HG03378 (cell line): ENCODE results near the gene ATP6V0B.

ENCODE experiments used
- ATAC-seq: cut with Tn5 transposase; IDR thresholded peaks from one replicate; pipeline ENCODE4 v1.9.1; 2021; ENCODE audit warnings: mild to moderate bottlenecking, moderate library complexity; ENCODE audit not compliant: unreplicated experiment

The ATP6V0B gene

DNA sequence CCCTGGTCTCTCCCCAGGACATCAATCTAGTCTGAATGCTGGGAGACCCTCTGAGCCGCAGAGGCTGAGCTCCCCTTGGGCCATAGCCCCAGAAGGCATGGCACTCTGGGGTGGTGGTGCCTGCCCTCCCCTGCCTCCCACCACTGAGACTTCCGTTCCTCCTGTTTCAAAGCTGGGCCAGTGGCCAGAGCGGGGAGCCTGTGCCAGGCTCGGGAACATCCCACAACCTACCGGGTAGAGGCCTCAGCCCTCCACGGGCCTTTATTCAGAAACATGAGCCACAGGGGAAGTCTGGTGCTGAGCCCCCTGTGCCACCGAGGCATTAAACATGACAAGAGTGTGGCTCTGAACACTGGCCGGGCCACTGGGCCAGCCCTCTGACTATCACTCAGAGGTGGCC lies 24.7 kb downstream of the ATP6V0B start:
- no peak for ATAC-seq

DNA sequence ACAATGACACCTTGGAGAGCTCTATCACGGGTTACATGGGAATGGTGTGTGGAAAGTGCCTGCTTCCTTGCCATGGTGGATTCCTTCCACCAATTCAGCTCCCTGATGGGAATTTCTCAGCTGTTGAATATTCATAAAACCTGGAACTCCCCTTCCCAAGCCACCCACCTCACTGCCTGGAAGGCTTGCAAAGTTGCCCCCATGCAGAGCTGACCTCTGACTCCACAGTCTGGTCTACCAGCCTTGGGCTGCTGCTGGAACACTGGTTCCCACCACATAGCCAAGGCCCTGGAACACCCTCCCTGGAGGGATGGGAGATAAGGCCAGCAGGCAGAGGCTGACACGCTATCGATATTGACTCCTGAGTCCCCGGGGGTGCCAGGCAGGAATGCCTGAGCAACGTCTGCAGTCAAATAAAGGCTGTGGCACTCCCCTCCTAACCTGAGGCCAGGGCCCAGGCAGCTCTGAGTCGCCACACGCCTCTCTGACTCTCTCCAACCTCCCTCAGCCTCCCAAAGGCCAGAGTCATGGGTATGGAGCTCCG lies 25.4 kb downstream of the ATP6V0B start:
- no peak for ATAC-seq

DNA sequence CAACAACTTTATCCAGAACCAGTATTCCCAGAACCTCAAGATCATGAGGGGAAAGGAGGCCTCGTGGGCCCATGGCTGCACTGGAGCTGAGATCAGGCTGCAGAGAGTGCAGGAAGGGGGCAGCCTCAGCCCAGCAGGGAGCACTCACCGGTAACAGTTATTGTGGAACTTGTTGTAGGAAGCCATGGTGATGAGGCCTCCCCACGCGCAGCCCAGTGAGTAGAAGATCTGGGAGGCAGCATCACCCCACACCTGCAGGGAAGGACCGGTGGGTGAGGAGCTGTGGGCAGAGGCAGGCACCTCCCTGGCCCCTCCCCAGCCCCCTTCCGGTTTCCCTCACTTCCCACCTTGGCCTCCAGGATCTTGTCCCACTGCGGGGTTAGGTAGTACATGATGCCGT lies 27.4 kb downstream of the ATP6V0B start:
- ATAC-seq, result no peak

DNA sequence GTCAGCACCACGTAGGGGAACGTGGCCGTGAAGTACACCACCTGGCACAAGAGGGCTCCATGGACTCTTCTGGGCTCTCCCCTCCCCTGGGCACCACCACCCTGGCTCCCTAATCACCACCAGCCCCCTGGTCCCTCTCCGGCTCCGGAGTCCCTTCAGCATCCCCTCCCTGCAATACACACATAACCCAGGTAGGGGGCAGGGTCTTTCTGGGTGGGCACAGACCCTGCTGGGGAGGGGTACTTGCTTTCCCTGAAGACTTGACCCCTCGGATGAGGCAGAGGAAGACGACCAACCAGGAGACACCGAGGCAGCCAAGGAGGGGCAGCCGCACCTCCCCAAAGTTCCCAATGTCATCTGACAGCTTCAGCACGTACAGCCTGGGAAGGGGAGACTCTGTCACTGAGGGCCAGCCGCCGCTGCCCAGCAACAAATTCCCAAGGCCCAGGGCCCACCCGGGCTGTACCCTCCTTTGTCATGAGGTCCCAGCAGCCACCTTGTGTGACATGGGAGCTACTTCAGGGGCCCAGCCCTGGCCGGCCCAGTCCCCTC lies 27.9 kb downstream of the ATP6V0B start:
- no peak for ATAC-seq

DNA sequence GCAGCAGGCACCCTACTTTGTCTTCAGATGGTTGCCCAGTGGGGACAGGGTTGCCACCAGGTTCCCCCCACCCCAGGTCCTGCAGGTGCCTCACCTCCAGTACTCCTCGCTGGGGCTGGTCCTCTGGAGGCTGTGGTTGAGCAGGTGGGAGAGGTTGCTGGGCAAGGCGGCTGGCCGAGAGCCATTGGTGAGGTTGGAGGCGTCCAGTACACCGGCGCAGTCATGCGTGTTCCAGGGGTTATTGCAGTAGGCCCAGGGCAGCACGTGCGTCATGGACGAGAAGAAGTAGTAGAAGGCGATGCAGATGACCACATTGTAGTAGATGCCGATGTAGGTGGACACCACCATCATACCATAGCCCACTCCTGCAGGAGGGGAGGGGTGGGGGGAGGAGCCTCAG lies 33.5 kb downstream of the ATP6V0B start:
- ATAC-seq, result no peak

DNA sequence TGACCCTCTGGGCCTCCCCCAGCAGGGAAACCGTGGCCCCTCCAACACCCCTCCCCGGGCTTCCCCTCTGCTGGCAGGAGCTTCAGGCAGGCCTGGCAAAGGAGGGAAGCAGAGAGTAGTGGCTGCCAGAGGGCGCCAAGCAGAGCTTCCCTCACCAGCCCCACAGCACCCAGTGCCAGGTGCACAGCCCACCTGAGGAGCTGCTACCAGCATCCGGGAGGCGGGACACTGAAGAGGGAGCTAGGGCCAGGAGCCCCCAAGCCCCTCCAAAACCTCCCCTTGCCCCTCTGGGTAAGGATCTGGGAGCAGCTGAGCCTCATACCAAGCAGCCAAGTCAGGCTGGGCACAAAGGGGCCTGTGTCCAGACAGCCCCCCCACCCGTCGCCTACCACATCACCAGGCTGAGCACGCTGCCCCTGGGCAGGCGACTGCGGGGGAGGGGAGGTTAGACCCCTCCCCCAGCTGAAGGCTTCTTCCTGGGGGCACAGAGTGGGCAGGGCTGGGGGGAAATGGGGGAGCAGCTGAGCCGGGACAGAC lies 36.2 kb downstream of the ATP6V0B start:
- ATAC-seq, result no peak

DNA sequence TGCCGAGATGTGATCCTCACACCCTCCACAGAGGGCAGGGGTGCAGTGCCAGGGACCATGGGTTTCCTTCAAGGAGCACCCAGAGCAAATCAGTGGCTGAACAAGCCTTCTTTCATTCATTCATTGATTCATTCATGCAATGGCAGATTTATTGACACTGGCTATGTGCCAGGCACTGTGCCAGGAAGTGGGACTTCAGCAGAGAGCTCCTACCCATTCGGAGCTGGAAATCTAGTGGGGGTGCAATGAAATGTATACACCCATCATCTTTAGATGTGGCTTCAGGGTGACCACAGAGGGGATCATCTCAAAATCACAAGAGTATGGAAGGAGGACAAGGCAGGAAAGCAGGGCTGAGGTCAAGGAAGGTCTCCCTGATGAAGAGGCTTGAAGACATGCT lies 37.6 kb downstream of the ATP6V0B start:
- no peak for ATAC-seq

DNA sequence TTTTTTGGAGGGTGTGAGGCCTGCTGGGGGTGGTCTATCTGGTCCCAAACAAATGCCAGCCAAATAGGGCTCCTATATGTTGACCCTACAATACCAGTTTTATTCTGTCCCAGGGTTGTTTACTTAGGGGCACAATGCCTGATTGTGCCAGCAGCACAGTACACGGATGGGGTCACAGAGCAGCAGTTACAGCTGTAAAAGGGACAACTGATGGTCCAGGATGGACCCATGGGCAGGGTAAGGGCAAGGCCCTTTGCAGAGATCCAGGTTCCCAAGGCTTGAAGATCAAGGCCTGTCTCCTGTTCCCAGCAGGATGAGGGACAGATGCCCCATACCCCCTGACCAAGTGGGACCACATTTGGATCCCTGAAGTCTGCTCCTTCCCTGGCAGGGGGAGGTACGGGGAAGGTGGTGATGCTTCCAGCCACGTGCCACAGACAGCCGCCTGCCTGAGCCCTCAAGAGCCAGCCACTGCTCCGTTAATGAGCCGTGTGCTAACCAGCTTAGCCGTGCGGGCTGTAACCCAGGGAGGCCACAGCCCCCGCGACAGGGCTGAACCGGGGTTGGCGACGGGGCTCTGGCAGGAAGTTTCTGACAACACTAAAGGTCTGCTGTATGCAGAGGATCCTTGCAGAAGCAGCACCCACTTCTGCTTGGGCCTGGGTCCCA lies 38.3 kb downstream of the ATP6V0B start:
- ATAC-seq, result no peak

DNA sequence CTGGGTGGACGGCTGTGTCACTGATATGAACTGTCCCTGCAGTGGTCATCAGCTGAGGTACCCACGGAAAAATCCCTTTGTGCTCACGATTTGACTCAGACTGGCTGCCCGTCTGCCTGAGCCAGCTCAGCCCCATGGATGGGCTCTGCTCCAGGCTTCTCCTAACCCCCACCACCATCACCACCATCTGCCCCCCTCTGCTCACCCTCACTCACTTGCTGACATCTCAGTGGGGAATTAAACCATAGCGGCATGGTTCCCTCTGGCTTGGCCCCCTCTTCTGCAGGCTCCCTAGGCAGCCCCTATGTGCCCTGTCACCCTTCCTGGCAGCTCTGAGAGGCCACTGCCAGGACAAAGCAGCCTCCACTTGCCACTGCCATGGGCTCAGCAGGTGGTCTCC lies 39.2 kb downstream of the ATP6V0B start:
- ATAC-seq, result no peak

DNA sequence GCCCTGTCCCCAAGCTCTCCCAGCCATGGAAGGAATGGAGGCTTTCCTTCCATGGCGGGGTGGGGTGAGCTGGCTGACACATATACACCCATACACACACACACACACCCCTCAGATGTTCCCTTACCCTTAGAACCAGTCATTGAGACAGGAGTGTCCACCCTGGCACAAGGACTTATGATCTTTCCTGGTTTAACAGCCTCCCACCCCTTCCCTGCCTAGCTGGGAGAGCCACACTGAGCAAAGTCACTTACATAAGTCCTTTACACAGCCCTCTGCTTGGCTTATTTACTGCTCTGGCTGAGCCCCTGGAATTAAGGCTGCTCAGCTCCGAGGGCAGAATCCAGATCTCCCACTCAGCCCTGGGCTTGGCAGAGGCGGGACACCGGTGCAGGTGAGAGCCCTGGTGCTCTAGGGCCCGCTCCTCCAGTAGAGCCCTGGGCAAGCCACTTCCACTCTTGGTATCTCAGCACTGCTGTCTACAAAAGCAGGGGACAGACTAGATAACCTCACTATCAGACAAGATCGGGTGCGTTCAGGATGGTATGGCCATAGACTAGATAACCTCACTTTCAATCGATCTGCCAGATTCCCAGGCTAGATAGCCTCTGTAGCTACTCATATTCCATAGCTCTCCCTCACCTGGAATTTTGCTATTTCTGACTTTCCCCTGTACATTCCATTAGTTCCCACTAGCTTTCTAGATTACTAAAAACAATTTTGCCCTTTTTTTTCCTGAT lies 39.8 kb downstream of the ATP6V0B start:
- no peak for ATAC-seq

DNA sequence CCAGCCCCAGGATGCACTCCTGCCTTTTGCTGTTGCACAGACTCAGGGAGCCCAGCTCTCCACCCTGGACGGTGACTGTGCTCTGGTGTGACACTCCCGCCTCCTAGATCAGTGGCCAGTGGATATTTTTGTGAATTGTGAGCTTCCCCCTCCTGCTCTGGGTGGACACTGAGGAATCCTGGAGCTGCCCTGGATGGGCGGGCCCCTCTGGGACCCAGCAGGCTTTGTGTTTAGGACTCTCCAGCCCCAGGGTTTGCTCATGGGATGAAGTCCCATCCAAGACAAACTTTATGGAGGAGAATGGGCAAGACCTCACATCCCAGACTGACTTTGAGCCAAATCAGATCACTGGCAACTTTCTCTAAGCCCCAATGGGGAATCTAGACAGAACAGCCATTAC lies 40.4 kb downstream of the ATP6V0B start:
- no peak for ATAC-seq

DNA sequence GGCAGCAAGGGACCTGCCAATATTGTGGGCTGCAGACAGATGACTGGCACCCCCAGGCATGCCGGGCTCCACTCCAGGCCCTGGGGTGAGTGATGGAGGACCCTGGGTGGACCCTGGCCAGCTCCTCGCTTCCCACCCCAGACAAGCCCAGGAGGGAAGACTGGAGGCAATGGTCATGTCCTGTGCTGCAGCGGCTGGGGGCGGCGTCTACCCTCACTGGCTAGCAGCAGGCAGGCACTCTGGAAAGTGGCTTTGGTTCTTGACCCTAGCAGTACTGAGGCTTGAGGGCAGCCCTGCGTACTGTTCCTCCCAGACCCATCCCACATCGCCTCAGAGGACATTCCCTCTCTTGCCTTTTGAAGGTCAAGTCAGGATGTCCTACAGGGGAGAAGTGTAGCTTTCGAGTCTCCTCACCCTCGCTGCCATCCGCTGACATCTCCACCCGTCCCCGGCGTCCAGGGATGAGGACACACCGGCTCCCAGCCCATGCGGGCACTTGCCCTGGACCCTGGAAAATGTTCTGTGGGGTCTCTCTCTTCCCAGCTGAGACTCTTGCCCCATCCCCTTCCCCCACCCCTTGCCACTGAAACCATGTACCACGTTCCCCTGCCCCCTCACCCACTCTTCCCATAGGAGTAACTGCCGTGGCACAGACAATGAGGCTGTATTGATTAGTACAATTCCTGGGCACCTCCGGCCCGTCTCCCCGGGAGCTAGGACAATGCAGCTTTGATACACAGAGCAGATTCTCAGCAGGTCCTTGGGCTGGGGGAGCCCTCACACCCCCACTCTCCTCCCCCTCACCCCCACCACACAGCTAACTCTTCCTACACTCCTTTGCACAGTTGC lies 41.5 kb downstream of the ATP6V0B start:
- ATAC-seq, result no peak

DNA sequence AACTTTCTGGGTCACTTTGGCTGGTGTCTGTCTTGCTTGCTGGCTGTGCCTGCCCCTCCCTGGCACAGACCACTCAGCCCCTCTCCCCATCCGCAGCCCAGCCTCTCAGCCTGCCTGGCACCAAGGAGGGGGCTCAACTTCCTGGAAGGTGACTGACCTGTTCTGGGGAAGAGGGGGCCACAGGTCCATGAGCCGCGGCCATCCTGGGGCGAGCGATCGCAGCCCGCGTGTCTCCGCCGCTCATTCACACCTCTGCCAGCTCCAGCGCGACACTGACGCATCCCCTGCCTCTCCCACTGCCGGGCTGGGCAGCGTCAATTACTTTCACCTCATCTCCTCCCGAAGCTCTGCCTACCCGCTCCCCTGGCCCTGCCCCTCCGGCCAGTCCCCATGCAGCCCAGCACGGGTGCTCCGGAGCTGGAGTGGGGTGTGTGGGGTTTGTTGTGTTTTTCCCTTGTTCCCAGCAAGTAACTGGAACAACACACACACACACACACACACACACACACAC lies 42.2 kb downstream of the ATP6V0B start:
- no peak for ATAC-seq

DNA sequence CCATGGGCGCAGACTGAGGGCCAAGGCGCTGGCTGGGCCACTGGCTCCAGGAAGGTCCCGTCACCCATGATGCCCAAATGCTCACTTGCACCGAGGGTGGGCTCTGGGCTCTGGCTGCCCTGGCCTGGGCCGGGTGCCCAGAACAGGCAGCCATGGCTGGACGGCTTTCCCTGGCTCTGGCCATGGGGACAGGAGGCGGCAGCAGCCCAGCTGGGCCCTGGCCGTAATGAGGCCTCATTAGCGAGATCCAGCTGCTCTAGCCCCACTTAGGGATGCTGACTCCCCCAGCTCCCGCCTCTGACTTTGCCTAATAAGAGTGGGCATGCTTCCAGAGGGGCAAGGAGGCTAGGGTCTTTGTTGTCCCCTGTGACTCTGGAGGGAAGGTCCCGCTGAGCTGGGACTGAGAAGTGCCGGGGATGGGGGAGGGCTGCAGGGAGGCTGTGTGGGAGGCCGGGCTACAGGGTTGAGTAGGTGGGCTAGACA lies 44.7 kb downstream of the ATP6V0B start:
- ATAC-seq, result no peak

DNA sequence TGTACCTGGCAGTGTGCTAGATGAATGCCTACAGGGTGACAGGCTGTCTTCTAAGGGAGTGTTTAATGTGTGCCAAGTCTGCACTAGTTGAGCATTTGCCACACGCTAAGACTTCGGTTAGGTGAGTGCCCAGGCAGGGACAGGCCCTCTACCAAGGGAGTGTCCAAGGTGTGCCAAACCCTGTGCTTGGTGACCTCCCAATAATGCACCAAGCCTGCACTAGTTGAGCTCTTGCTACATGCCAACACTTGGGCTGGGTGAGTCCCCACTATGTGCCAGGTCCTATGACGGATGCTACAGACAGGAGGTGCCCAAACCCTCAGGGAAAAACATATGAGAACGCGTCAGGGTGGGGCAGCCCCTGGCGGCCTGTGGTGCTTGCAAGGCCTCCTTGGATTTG lies 45.7 kb downstream of the ATP6V0B start:
- no peak for ATAC-seq

DNA sequence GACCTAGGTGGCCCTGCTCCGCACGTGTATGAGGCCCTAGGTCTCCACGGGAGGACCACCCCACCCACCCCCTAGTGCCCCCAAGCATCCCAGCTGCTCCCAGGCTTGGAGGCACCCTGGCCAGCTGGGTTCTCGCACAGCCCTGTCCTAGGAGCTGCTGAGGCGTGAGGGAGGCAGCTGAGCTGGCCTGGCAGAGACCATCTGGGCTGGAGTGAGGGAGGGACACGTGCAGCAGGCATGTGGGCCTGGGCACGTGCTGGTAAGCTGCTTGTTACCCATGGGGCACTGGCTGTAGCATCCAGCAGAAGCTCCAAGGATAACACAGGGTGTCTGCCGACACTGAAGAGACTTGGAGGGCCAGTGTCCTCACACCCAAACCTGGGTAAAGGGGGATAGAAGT lies 46.4 kb downstream of the ATP6V0B start:
- no peak for ATAC-seq

DNA sequence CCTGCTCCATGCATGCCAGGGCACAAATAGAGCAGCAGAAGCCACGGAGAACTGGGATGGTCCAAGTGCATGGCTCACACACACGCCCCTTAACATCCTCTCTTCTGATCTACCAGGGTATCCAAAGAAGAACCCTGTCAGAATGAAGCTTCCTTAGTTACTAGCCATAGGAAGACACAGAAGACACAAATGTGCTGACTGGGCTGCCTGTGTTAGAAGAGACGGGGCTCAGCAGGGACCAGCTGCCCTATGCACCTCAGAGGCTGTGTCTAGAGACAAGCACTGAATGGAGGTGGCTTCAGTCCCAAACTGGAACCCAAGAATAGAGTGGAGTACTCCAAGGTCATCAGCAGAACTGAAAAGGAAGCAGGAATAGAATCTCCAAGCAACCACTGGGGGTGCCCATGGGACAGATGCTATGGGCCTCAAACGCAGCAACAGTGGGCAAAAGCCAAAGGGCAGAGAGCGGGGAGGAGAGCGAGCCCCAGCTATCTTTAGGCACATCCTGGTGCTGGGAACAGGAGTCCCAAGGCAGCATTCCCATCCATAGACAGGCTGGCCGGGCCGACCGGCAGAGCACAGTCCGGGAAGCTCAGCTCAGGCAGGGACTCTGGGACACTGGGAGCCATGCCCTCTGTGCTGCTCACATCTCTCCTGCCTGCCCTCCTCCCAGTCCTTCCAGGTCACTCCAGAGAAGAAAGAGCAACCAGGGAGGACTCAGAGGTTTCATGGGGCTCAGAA lies 47.0 kb downstream of the ATP6V0B start:
- no peak for ATAC-seq

DNA sequence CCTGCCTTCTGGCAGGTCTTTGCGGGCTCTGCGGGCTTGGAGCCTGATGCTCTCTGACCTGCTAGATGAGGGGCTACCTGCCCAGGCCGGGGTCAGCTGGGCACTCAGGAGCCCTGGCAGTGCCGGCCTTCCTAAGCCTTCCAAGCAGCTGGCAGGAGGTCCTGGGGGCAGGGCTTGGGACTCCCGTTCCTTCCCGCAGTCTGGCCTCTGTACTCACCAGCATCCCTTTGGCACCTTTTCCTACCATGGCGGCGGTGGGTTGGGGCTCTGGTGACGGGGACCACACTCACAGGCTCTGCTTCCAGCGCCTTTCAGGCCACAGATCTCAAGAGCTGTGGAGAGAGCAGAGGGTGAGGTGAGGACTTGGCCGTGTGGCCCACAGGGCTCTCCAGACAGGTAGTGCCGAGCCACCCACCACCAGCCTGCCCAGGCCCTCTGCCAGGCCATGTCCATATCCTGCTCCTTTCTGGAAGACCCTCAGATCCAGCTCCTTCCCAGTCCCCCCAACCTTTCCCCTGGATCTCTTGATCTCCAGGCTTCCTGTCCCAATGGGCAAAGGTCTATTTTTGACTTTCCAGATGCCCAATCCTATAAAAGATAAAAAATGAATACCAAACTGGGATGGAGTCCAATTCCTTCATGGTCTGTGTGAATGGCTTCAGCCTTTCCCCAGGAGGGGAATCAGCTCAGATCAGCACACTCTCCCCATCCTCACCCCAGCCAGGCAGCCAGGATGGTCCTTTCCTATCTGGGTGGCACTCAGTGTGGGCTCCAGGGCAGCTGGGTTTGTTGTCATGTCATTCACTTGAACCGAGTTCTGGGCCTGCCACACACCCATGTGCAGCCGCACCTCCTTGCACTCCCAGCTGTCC lies 49.5 kb downstream of the ATP6V0B start:
- no peak for ATAC-seq
